SK-N-MC (cell line): ENCODE data around the gene ARID5B.

Experiments used
- EZH2 ChIP-seq: fragments of 200-600 bp; sonication (generic); IDR thresholded peaks from one replicate; pipeline ENCODE4 v1.6.1; 2017; ENCODE audit warnings: antibody characterized with exemption
- POLR2AphosphoS5 ChIP-seq: IDR thresholded peaks from 2 replicates; pipeline ENCODE4 v1.6.1; 2012; ENCODE audit warnings: mild to moderate bottlenecking, low read depth, low read length, borderline replicate concordance

DNA sequence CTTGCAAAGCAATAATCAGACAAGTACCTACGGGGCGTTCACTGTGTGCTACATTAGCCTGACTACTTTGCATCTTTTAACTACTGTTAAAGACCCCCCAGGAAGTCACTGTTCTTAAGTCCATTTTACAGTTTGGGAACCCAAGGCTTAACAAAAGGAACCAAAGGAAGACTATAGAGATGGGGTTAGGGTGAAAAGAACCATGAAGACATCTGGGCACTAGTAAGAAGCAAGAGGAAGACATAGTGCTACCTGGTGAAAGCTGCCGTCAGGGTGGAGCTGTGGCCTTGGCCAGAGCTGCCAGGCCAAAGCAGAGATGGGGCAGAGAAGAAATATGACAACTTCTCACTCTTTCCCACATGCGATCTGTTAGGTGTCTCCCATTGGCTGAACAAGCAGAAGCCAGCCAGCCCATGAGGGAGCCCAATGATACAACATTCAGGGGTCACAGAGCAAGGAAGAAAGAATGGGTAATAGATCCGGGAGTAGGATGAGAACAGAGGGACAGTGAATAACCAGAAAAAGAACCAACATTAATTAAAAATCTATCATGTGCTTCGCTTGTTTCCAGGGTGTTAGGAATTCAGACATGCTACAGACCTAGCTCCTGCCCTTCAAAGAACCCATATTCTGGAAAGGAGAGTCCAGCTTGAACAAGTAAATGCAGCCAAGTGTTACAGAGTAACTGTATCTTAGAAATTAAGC is 85.4 kb downstream of the ARID5B start:
- TF ChIP-seq EZH2 = no peak
- TF ChIP-seq POLR2AphosphoS5 = no peak
